Measurements from ENCODE around the gene GYG2. TPM values are rescaled to one million over a fixed set of nuclear protein-coding genes. Genes with fewer than 3 reads are reported as not detected.
A peak's percentile ranks its signal among the peaks of the same experiment; 100 is the strongest.

Gene GYG2
- total RNA-seq, 1 experiment from 2014 or later: not detected

- CTCF ChIA-PET: no interaction called here
- POLR2A ChIA-PET: no interaction called here
- Histone ChIP-seq H3K4me3 (replicated peaks in 1 of 2; ENCODE audit: low read depth in 1 of 2, low read length in 2 of 2) (no peak overlapping the region), H3K9me2 (ENCODE audit: insufficient read depth) (no peaks in the 10 kb centered on the region), H3K27ac (ENCODE audit: low read depth, low read length) (no peak overlapping the region), H3K4me1 (ENCODE audit: control insufficient read depth in 1 of 2, insufficient read depth in 2 of 2, low read length in 2 of 2) (peaks cover 9 to 11% of the 10 kb centered on the region in 2 experiments; a peak in 3 of 4 replicates), H3K4me2 (ENCODE audit: low read length) (no peak overlapping the region), H4K20me1 (ENCODE audit: insufficient read depth) (no peaks in the 10 kb centered on the region), H3K79me2 (ENCODE audit: insufficient read depth, low read length) (no peaks in the 10 kb centered on the region), H3K36me3 (ENCODE audit: control insufficient read depth in 1 of 2, insufficient read depth in 2 of 2, low read length in 2 of 2) (no peaks in the 10 kb centered on the region), H3K9me3 (ENCODE audit: control insufficient read depth in 1 of 2, insufficient read depth in 1 of 2, low read depth in 1 of 2, low read length in 2 of 2) (no peaks in the 10 kb centered on the region), H2AFZ (ENCODE audit: low read depth, low read length, poor library complexity, severe bottlenecking) (no peak overlapping the region), H3K27me3 (ENCODE audit: insufficient read depth, low read length) (no peaks in the 10 kb centered on the region), H3K9ac (ENCODE audit: low read length) (no peak overlapping the region)
- intact Hi-C loops (cut with micrococcal nuclease): no loop called here
- 0 out of 2 replicates have a peak, but pooled peaks have one; percentile 49 for ATAC-seq
- no TSS peak for BruUV-seq (replicated peaks)
- TF ChIP-seq POLR2AphosphoS5 (IDR thresholded peaks at IDR 0.05; ENCODE audit: low read depth, low read length) (no peak), CTCF (IDR thresholded peaks at IDR 0.05 in 2 of 3, conservative IDR thresholded peaks at IDR 0.05 in 1 of 3; ENCODE audit: borderline replicate concordance in 1 of 3, insufficient read depth in 1 of 3, low read depth in 2 of 3, low read length in 2 of 3) (peak in 2 of 3 experiments; percentile 33 to 40; a peak in 4 of 6 replicates), EZH2phosphoT487 (IDR thresholded peaks at IDR 0.05; ENCODE audit: borderline replicate concordance) (no peak)
- no peak for DNase-seq (ENCODE audit: low read depth, low spot score)
- RAD21 ChIA-PET (ENCODE audit: low non-redundant PET in 1 of 2, low total read pairs in 2 of 2, uncharacterized antibody in 2 of 2, unreplicated experiment in 2 of 2): no interaction called here
These were observed 74.6 kb downstream of the GYG2 start for GRCh38 chrX:2903366-2903765.

DNA sequence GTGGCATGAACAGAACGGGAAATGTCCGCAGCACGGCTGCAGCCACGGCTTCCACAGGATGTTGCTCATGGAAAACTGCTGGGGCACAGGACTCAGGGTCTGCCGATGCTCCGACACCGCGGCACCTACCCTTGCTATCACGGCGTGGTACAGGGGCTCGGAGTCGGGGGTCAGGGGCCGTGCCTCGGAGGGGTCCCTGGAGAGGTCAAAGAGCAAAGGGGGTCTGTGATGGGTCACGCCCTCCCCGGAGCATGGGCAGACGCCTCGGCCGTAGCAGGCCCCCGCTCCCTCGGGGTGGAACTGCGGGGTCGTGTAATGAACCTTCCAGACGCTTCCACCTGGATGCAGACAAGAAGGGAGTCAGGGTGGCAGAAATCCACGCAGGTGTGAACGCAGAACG, 78.6 kb downstream of the GYG2 start:
- CTCF ChIA-PET: no interaction called here
- H3K27me3 ChIP-seq (ENCODE audit: insufficient read depth, low read length): no peaks in the 10 kb centered on the region
- H3K4me2 ChIP-seq (ENCODE audit: low read length): no peak overlapping the region
- H3K9me3 ChIP-seq (ENCODE audit: control insufficient read depth in 1 of 2, insufficient read depth in 1 of 2, low read depth in 1 of 2, low read length in 2 of 2): no peaks in the 10 kb centered on the region
- H3K9ac ChIP-seq (ENCODE audit: low read length): no peak overlapping the region
- RAD21 ChIA-PET (ENCODE audit: low non-redundant PET in 1 of 2, low total read pairs in 2 of 2, uncharacterized antibody in 2 of 2, unreplicated experiment in 2 of 2): no interaction called here
- no peak overlapping the region for H3K4me3 ChIP-seq (replicated peaks in 1 of 2; ENCODE audit: low read depth in 1 of 2, low read length in 2 of 2)
- H4K20me1 ChIP-seq (ENCODE audit: insufficient read depth): no peaks in the 10 kb centered on the region
- H3K9me2 ChIP-seq (ENCODE audit: insufficient read depth): no peaks in the 10 kb centered on the region
- H3K36me3 ChIP-seq (ENCODE audit: control insufficient read depth in 1 of 2, insufficient read depth in 2 of 2, low read length in 2 of 2): no peaks in the 10 kb centered on the region
- H2AFZ ChIP-seq (ENCODE audit: low read depth, low read length, poor library complexity, severe bottlenecking): no peak overlapping the region
- ATAC-seq: no peak
- H3K79me2 ChIP-seq (ENCODE audit: insufficient read depth, low read length): no peaks in the 10 kb centered on the region
- POLR2A ChIA-PET: no interaction called here
- no peak for DNase-seq (ENCODE audit: low read depth, low spot score)
- intact Hi-C loops (cut with micrococcal nuclease): no loop called here
- H3K4me1 ChIP-seq (ENCODE audit: control insufficient read depth in 1 of 2, insufficient read depth in 2 of 2, low read length in 2 of 2): no peaks in the 10 kb centered on the region
- H3K27ac ChIP-seq (ENCODE audit: low read depth, low read length): no peak overlapping the region
- no TSS peak for BruUV-seq (replicated peaks)
- TF ChIP-seq ZBTB33 (IDR thresholded peaks at IDR 0.05; ENCODE audit: extremely low read depth, insufficient replicate concordance, low read length) (no peak), JUND (IDR thresholded peaks at IDR 0.05) (no peak), ZFX (IDR thresholded peaks at IDR 0.05) (no peak), CTCF (IDR thresholded peaks at IDR 0.05 in 2 of 3, conservative IDR thresholded peaks at IDR 0.05 in 1 of 3; ENCODE audit: borderline replicate concordance in 1 of 3, insufficient read depth in 1 of 3, low read depth in 2 of 3, low read length in 2 of 3) (no peak), TCF7L2 (IDR thresholded peaks at IDR 0.05; ENCODE audit: borderline replicate concordance, extremely low read depth, insufficient read depth, insufficient read length) (no peak), FOSL1 (IDR thresholded peaks at IDR 0.05; ENCODE audit: low read depth) (no peak), CEBPB (IDR thresholded peaks at IDR 0.05; ENCODE audit: low read depth) (no peak), RAD21 (IDR thresholded peaks at IDR 0.05; ENCODE audit: low read depth) (no peak), SRF (IDR thresholded peaks at IDR 0.05; ENCODE audit: low read depth) (no peak), POLR2A (IDR thresholded peaks at IDR 0.05; ENCODE audit: borderline replicate concordance, extremely low read depth, insufficient read depth, insufficient read length) (no peak), ATF3 (IDR thresholded peaks at IDR 0.05) (no peak), EGR1 (IDR thresholded peaks at IDR 0.05; ENCODE audit: low read depth) (no peak)
- TF ChIP-seq, protein P1, sequence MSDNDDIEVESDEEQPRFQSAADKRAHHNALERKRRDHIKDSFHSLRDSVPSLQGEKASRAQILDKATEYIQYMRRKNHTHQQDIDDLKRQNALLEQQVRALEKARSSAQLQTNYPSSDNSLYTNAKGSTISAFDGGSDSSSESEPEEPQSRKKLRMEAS (IDR thresholded peaks at IDR 0.05): no peak

Data from HCT116 (cell line).